ENCODE data around the gene TM4SF20.
"Not testable (repeated sequence)": the region's sequence is repeated elsewhere in the genome, so short reads cannot be mapped to it uniquely, and the experiment has no call there.

Gene TM4SF20

GRCh38 chr2:227366769-227367426 lies 12.2 kb downstream of the TM4SF20 start:
- no peak for DNase-seq

GRCh38 chr2:227365833-227366232 lies 13.3 kb downstream of the TM4SF20 start:
- DNase-seq = no peak

GRCh38 chr2:227364585-227365263 lies 14.4 kb downstream of the TM4SF20 start:
- DNase-seq = not testable (repeated sequence)

- no peak for DNase-seq
These were observed 15.3 kb downstream of the TM4SF20 start for GRCh38 chr2:227363756-227364155.

- DNase-seq = no peak
These were observed 18.8 kb downstream of the TM4SF20 start for GRCh38 chr2:227360351-227360750.

GRCh38 chr2:227351639-227352038 lies 27.5 kb downstream of the TM4SF20 start:
- no peak for DNase-seq

GRCh38 chr2:227349989-227350612 lies 29.0 kb downstream of the TM4SF20 start:
- no peak for DNase-seq

GRCh38 chr2:227348324-227348723 lies 30.8 kb downstream of the TM4SF20 start:
- DNase-seq = no peak

- no peak for DNase-seq
These were observed 32.0 kb downstream of the TM4SF20 start for GRCh38 chr2:227347117-227347516.

GRCh38 chr2:227344231-227344630 lies 34.9 kb downstream of the TM4SF20 start:
- no peak for DNase-seq

- no peak for DNase-seq
These were observed 37.6 kb downstream of the TM4SF20 start for GRCh38 chr2:227341553-227341952.

- DNase-seq = no peak
These were observed 39.0 kb downstream of the TM4SF20 start for GRCh38 chr2:227340106-227340505.

GRCh38 chr2:227339098-227339599 lies 40.0 kb downstream of the TM4SF20 start:
- DNase-seq = no peak

GRCh38 chr2:227337442-227337841 lies 41.7 kb downstream of the TM4SF20 start:
- no peak for DNase-seq

GRCh38 chr2:227335713-227336112 lies 43.4 kb downstream of the TM4SF20 start:
- no peak for DNase-seq

- no peak for DNase-seq
These were observed 52.3 kb downstream of the TM4SF20 start for GRCh38 chr2:227326783-227327182.

- DNase-seq = no peak
These were observed 53.3 kb downstream of the TM4SF20 start for GRCh38 chr2:227325839-227326195.

GRCh38 chr2:227324995-227325838 lies 53.9 kb downstream of the TM4SF20 start, which contains the start of gene MFF:
Gene MFF (plus strand): TSS chr2:227325251. CDS start chr2:227330666, 5,415 bp downstream.
- DNase-seq = peak; percentile 96

- no peak for DNase-seq
These were observed 54.5 kb downstream of the TM4SF20 start for GRCh38 chr2:227324642-227324994.

- no peak for DNase-seq
These were observed 55.3 kb downstream of the TM4SF20 start for GRCh38 chr2:227323818-227324217.

GRCh38 chr2:227322530-227323205 lies 56.4 kb downstream of the TM4SF20 start:
- DNase-seq = no peak

- DNase-seq = no peak
These were observed 58.6 kb downstream of the TM4SF20 start for GRCh38 chr2:227320305-227321094.
